ENCODE measurements around the gene FOXL2.

Gene FOXL2

GRCh38 chr3:138908846-138909245 lies 38.1 kb downstream of the FOXL2 start:
- H3K27ac ChIP-seq (ENCODE audit: low read depth, low read length): no peak overlapping the region
- H4K20me1 ChIP-seq (ENCODE audit: low read depth, low read length): no peaks in the 10 kb centered on the region
- TF ChIP-seq CTCF (IDR thresholded peaks at IDR 0.05; ENCODE audit: insufficient read depth, low read length, poor library complexity, severe bottlenecking) (no peak), EZH2phosphoT487 (conservative IDR thresholded peaks at IDR 0.05; ENCODE audit: low read length) (no peak)
- H3K9ac ChIP-seq (ENCODE audit: low read length): no peak overlapping the region
- H3F3A ChIP-seq (ENCODE audit: insufficient read depth): no peaks in the 10 kb centered on the region
- no peaks in the 10 kb centered on the region for H3K9me3 ChIP-seq (ENCODE audit: insufficient read depth, low read length)
- H3K27me3 ChIP-seq (ENCODE audit: low read length): no peaks in the 10 kb centered on the region
- H3K4me3 ChIP-seq (ENCODE audit: insufficient read depth, low read length, poor library complexity, severe bottlenecking): no peak overlapping the region
- no peaks in the 10 kb centered on the region for H3K36me3 ChIP-seq (ENCODE audit: low read length)
- H3K9me2 ChIP-seq (replicated peaks; ENCODE audit: insufficient read depth, low read length): no peaks in the 10 kb centered on the region
- no peaks in the 10 kb centered on the region for H3K79me2 ChIP-seq (ENCODE audit: insufficient read depth, low read length)
- no peak overlapping the region for H2AFZ ChIP-seq (ENCODE audit: low read depth, low read length, severe bottlenecking)
- no peak overlapping the region for H3K4me2 ChIP-seq (ENCODE audit: low read depth, low read length, poor library complexity, severe bottlenecking)

- Histone ChIP-seq H3K27me3 (ENCODE audit: low read length) (no peaks in the 10 kb centered on the region), H3K36me3 (ENCODE audit: low read length) (no peaks in the 10 kb centered on the region), H3K4me2 (ENCODE audit: low read depth, low read length, poor library complexity, severe bottlenecking) (no peak overlapping the region), H3K9me2 (replicated peaks; ENCODE audit: insufficient read depth, low read length) (no peaks in the 10 kb centered on the region), H3K9ac (ENCODE audit: low read length) (no peak overlapping the region), H3K4me3 (ENCODE audit: insufficient read depth, low read length, poor library complexity, severe bottlenecking) (no peak overlapping the region), H3K27ac (ENCODE audit: low read depth, low read length) (no peak overlapping the region), H3K79me2 (ENCODE audit: insufficient read depth, low read length) (no peaks in the 10 kb centered on the region), H2AFZ (ENCODE audit: low read depth, low read length, severe bottlenecking) (no peak overlapping the region), H4K20me1 (ENCODE audit: low read depth, low read length) (no peaks in the 10 kb centered on the region), H3K9me3 (ENCODE audit: insufficient read depth, low read length) (no peaks in the 10 kb centered on the region), H3F3A (ENCODE audit: insufficient read depth) (no peaks in the 10 kb centered on the region)
- no peak for TF ChIP-seq CTCF (IDR thresholded peaks at IDR 0.05; ENCODE audit: insufficient read depth, low read length, poor library complexity, severe bottlenecking)
- TF ChIP-seq EZH2phosphoT487 (conservative IDR thresholded peaks at IDR 0.05; ENCODE audit: low read length): no peak
These were observed 39.4 kb downstream of the FOXL2 start for GRCh38 chr3:138907539-138907938.

- Histone ChIP-seq H2AFZ (ENCODE audit: low read depth, low read length, severe bottlenecking) (no peak overlapping the region), H3F3A (ENCODE audit: insufficient read depth) (no peaks in the 10 kb centered on the region), H3K27ac (ENCODE audit: low read depth, low read length) (no peak overlapping the region), H3K27me3 (ENCODE audit: low read length) (no peaks in the 10 kb centered on the region), H4K20me1 (ENCODE audit: low read depth, low read length) (no peaks in the 10 kb centered on the region), H3K79me2 (ENCODE audit: insufficient read depth, low read length) (no peaks in the 10 kb centered on the region), H3K4me2 (ENCODE audit: low read depth, low read length, poor library complexity, severe bottlenecking) (no peak overlapping the region), H3K9me2 (replicated peaks; ENCODE audit: insufficient read depth, low read length) (no peaks in the 10 kb centered on the region), H3K9ac (ENCODE audit: low read length) (no peak overlapping the region), H3K36me3 (ENCODE audit: low read length) (no peaks in the 10 kb centered on the region), H3K9me3 (ENCODE audit: insufficient read depth, low read length) (no peaks in the 10 kb centered on the region), H3K4me3 (ENCODE audit: insufficient read depth, low read length, poor library complexity, severe bottlenecking) (no peak overlapping the region)
- TF ChIP-seq CTCF (IDR thresholded peaks at IDR 0.05; ENCODE audit: insufficient read depth, low read length, poor library complexity, severe bottlenecking) (no peak), EZH2phosphoT487 (conservative IDR thresholded peaks at IDR 0.05; ENCODE audit: low read length) (no peak)
These were observed 44.8 kb downstream of the FOXL2 start for GRCh38 chr3:138902171-138902570.
